Measurements from ENCODE around the gene SMARCD1.

Gene SMARCD1

GRCh38 chr12:50105913-50106450, 20.8 kb downstream of the SMARCD1 start:
- no peak for DNase-seq

- DNase-seq = no peak
These were observed 21.8 kb downstream of the SMARCD1 start for GRCh38 chr12:50106907-50107306.

GRCh38 chr12:50107416-50108268, 22.5 kb downstream of the SMARCD1 start:
- DNase-seq = no peak

- no peak for DNase-seq
These were observed 24.2 kb downstream of the SMARCD1 start for GRCh38 chr12:50109319-50109718.

- no peak for DNase-seq
These were observed 25.1 kb downstream of the SMARCD1 start for GRCh38 chr12:50110127-50110761.

- DNase-seq = peak; percentile 64
These were observed 25.7 kb downstream of the SMARCD1 start for GRCh38 chr12:50110762-50111351.

GRCh38 chr12:50111395-50111692, 26.2 kb downstream of the SMARCD1 start:
- DNase-seq = no peak

- DNase-seq = peak; percentile 100
These were observed 26.7 kb downstream of the SMARCD1 start, which contains the start of gene COX14 for GRCh38 chr12:50111693-50112455. Gene COX14 (plus strand): TSS chr12:50112236. CDS start chr12:50120044, 7,808 bp downstream.

- no peak for DNase-seq
These were observed 27.5 kb downstream of the SMARCD1 start for GRCh38 chr12:50112456-50113218.

- DNase-seq = no peak
These were observed 32.0 kb downstream of the SMARCD1 start for GRCh38 chr12:50117057-50117622.

GRCh38 chr12:50119387-50119786, 34.2 kb downstream of the SMARCD1 start:
- DNase-seq = no peak

- no peak for DNase-seq
These were observed 35.4 kb downstream of the SMARCD1 start for GRCh38 chr12:50120521-50120920.

- DNase-seq = no peak
These were observed 35.8 kb downstream of the SMARCD1 start for GRCh38 chr12:50120953-50121352.

- no peak for DNase-seq
These were observed 36.5 kb downstream of the SMARCD1 start for GRCh38 chr12:50121641-50122040.

GRCh38 chr12:50123203-50123602, 38.1 kb downstream of the SMARCD1 start:
- DNase-seq = no peak

GRCh38 chr12:50127546-50127945, 42.4 kb downstream of the SMARCD1 start:
- no peak for DNase-seq

- no peak for DNase-seq
These were observed 44.1 kb downstream of the SMARCD1 start for GRCh38 chr12:50129290-50129689.

- DNase-seq = no peak
These were observed 47.5 kb downstream of the SMARCD1 start for GRCh38 chr12:50132505-50133135.

- DNase-seq = no peak
These were observed 57.9 kb downstream of the SMARCD1 start for GRCh38 chr12:50142993-50143392.

- no peak for DNase-seq
These were observed 60.3 kb downstream of the SMARCD1 start for GRCh38 chr12:50145439-50145838.

- DNase-seq = no peak
These were observed 62.1 kb downstream of the SMARCD1 start for GRCh38 chr12:50147281-50147680.

Measured in activated effector memory CD4-positive, alpha-beta T cell treated with anti-CD3 and anti-CD28 coated beads, Interleukin-2, amount 50 U/mL, for 16 hours (primary cell).